GM23338 (cell line): ENCODE results near the gene ACAD11. TPM values are rescaled to one million over a fixed set of nuclear protein-coding genes. Genes with fewer than 3 reads are reported as not detected.

Experiments used
- ATAC-seq: fragments of 200-7000 bp; cut with Tn5 transposase; 3 replicates; pipeline ENCODE4 v1.9.1; 2020
- DNase-seq: peaks from one replicate; pipeline ENCODE4 v3.0.0-alpha.2; 2015; ENCODE audit warnings: low spot score
- H2AFZ ChIP-seq: fragments of 200-600 bp; sonication (generic); 2 replicates; pipeline ENCODE4 v1.8.0; 2016; ENCODE audit warnings: antibody characterized with exemption, mild to moderate bottlenecking, moderate library complexity
- H3F3A ChIP-seq: fragments of 200-600 bp; sonication (generic); replicated peaks from 2 replicates; pipeline ENCODE4 v1.8.0; 2017; ENCODE audit warnings: antibody characterized with exemption, mixed run types, low read depth
- H3K27ac ChIP-seq: fragments of 200-600 bp; sonication (generic); 2 replicates; pipeline ENCODE4 v1.6.1; 2016; ENCODE audit warnings: low read depth
- H3K27me3 ChIP-seq: fragments of 200-600 bp; sonication (generic); 2 replicates; pipeline ENCODE4 v1.8.0; 2016; ENCODE audit warnings: mild to moderate bottlenecking, mixed run types, moderate library complexity; ENCODE audit not compliant: insufficient read depth
- H3K36me3 ChIP-seq: fragments of 200-600 bp; sonication (generic); 2 replicates; pipeline ENCODE4 v1.8.0; 2016; ENCODE audit warnings: mild to moderate bottlenecking; ENCODE audit not compliant: insufficient read depth
- H3K4me1 ChIP-seq: fragments of 200-600 bp; sonication (generic); 2 replicates; pipeline ENCODE4 v1.8.0; 2016; ENCODE audit warnings: mild to moderate bottlenecking, moderate library complexity; ENCODE audit not compliant: insufficient read depth
- H3K4me2 ChIP-seq: fragments of 200-600 bp; sonication (generic); 2 replicates; pipeline ENCODE4 v1.7.1; 2017; ENCODE audit warnings: mixed run types
- H3K4me3 ChIP-seq: fragments of 200-600 bp; sonication (generic); 2 replicates; pipeline ENCODE4 v1.6.1; 2016; ENCODE audit warnings: mixed run types
- H3K79me2 ChIP-seq: fragments of 200-600 bp; sonication (generic); replicated peaks from 2 replicates; pipeline ENCODE4 v1.8.0; 2017; ENCODE audit warnings: mild to moderate bottlenecking; ENCODE audit not compliant: insufficient read depth
- H3K9me2 ChIP-seq: fragments of 200-600 bp; sonication (generic); 2 replicates; pipeline ENCODE4 v1.8.0; 2017; ENCODE audit not compliant: insufficient read depth
- H4K20me1 ChIP-seq: fragments of 200-600 bp; sonication (generic); replicated peaks from 2 replicates; pipeline ENCODE4 v1.8.0; 2017; ENCODE audit warnings: mild to moderate bottlenecking; ENCODE audit not compliant: insufficient read depth
- H3K27ac Mint-ChIP-seq: 2 replicates; pipeline ENCODE4 v1.8.0; 2020; ENCODE audit warnings: inconsistent platforms, mild to moderate bottlenecking, moderate library complexity, mixed read lengths
- H3K27me3 Mint-ChIP-seq: 3 replicates; pipeline ENCODE4 v1.8.0; 2022; ENCODE audit warnings: low read depth, mild to moderate bottlenecking, moderate library complexity, mixed read lengths, inconsistent platforms; ENCODE audit not compliant: insufficient read depth, poor library complexity
- H3K36me3 Mint-ChIP-seq: 3 replicates; pipeline ENCODE4 v1.8.0; 2021; ENCODE audit warnings: low read depth, mild to moderate bottlenecking, inconsistent platforms, moderate library complexity, mixed read lengths
- H3K4me1 Mint-ChIP-seq: 3 replicates; pipeline ENCODE4 v1.8.0; 2020; ENCODE audit warnings: mild to moderate bottlenecking, inconsistent platforms, mixed read lengths
- H3K4me3 Mint-ChIP-seq: 3 replicates; pipeline ENCODE4 v1.8.0; 2021; ENCODE audit warnings: moderate library complexity, mild to moderate bottlenecking, inconsistent platforms, mixed read lengths
- H3K9me3 Mint-ChIP-seq: 3 replicates; pipeline ENCODE4 v1.8.0; 2020; ENCODE audit warnings: moderate library complexity, mild to moderate bottlenecking, inconsistent platforms, mixed read lengths
- CREB1 ChIP-seq: fragments of 250-450 bp; sonication (Bioruptor Pico); IDR thresholded peaks from 2 replicates; pipeline ENCODE4 v1.5.0; 2020; ENCODE audit warnings: low read depth, mild to moderate bottlenecking, moderate library complexity
- EZH2 ChIP-seq: fragments of 200-600 bp; sonication (generic); IDR thresholded peaks from one replicate; pipeline ENCODE4 v1.8.0; 2017; ENCODE audit warnings: antibody characterized with exemption, mild to moderate bottlenecking, low read depth; ENCODE audit not compliant: unreplicated experiment
- EZH2phosphoT487 ChIP-seq: fragments of 200-600 bp; sonication (generic); IDR thresholded peaks from one replicate; pipeline ENCODE4 v1.8.1; 2018; ENCODE audit warnings: antibody characterized with exemption; ENCODE audit not compliant: unreplicated experiment
- JUNB ChIP-seq: IDR thresholded peaks from one replicate; pipeline ENCODE4 v1.6.1; 2016; ENCODE audit warnings: antibody characterized with exemption; ENCODE audit not compliant: unreplicated experiment
- NANOG ChIP-seq: IDR thresholded peaks from 2 replicates; pipeline ENCODE4 v1.6.1; 2016; ENCODE audit warnings: antibody characterized with exemption, borderline replicate concordance
- POLR2AphosphoS5 ChIP-seq: IDR thresholded peaks from 2 replicates; pipeline ENCODE4 v1.6.1; 2016; ENCODE audit warnings: antibody characterized with exemption, low read depth
- STAT1 ChIP-seq: IDR thresholded peaks from one replicate; pipeline ENCODE4 v1.6.1; 2016; ENCODE audit warnings: antibody characterized with exemption; ENCODE audit not compliant: unreplicated experiment
- ZNF114 ChIP-seq: fragments of 250-450 bp; sonication (Bioruptor Pico); IDR thresholded peaks from 2 replicates; pipeline ENCODE4 v1.5.0; 2020; ENCODE audit warnings: mild to moderate bottlenecking, moderate library complexity
- ZNF331 ChIP-seq: fragments of 250-450 bp; sonication (Bioruptor Pico); IDR thresholded peaks from 2 replicates; pipeline ENCODE4 v1.5.0; 2020; ENCODE audit warnings: low read depth, mild to moderate bottlenecking, moderate library complexity
- polyA plus RNA-seq: library from polyadenylated mRNA; unstranded; fragments of >200 nt; fragmentation: Nextera tagmentation; extraction: Ambion mirVana; gene quantifications from 2 replicates; pipeline ENCODE4 v1.2.1, GENCODE V29; 2016
- total RNA-seq: library from RNA; depleted of rRNA; stranded (reverse); fragments of >200 nt; shearing (Covaris generic); gene quantifications from 2 replicates; pipeline ENCODE4 v1.2.3, GENCODE V29; 2014
- TF ChIP-seq, protein P1 (sequence below): fragments of 250-450 bp; sonication (Bioruptor Pico); IDR thresholded peaks from 2 replicates; pipeline ENCODE4 v1.5.0; 2020; ENCODE audit warnings: mild to moderate bottlenecking, moderate library complexity
- TF ChIP-seq, protein P2 (sequence below), 2 experiments: fragments of 200-600 bp in 1 of 2; sonication (generic) in 1 of 2; conservative IDR thresholded peaks; 2 replicates each; pipeline versions ENCODE4 v1.5.1 to v1.6.1; 2016 to 2017; ENCODE audit warnings: antibody characterized with exemption in 2 of 2, low read depth in 2 of 2, mild to moderate bottlenecking in 2 of 2, moderate library complexity in 1 of 2
- TF ChIP-seq, protein P3 (sequence below): IDR thresholded peaks from 2 replicates; pipeline ENCODE4 v1.6.1; 2016; ENCODE audit warnings: antibody characterized with exemption
- TF ChIP-seq, protein P4 (sequence below): IDR thresholded peaks from one replicate; pipeline ENCODE4 v1.6.1; 2018; ENCODE audit warnings: antibody characterized with exemption; ENCODE audit not compliant: unreplicated experiment

ACAD11 gene
- total and polyA plus RNA-seq, 2 experiments from 2014 or later = 11.4 to 17.1 TPM

DNA sequence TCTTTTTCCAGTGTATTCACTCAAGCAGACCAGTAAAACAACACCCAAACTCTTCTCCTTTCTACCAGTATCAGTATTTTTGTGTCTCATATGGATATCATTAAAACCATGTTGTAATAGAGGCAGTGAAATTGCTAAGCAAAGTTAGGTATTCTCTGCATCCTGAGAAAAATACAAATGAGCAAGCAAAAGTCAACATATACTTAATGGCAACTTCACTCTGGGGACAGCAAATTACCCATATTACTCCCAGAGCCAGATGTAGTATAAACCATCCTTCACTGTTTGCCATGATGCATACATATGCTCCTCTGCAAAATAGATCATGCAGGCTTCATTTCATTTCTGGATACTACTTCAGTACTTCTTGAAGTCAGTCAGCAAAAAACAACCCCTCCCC is 22.6 kb upstream of the ACAD11 start:
- Mint-ChIP-seq H3K27me3 (no peaks in the 10 kb centered on the region), H3K4me3 (no peak overlapping the region), H3K27ac (no peak overlapping the region), H3K4me1 (no peaks in the 10 kb centered on the region), H3K36me3 (peaks cover 31% of the 10 kb centered on the region), H3K9me3 (no peaks in the 10 kb centered on the region)
- no peaks in the 10 kb centered on the region; the same call in 1 of the 2 replicates for H4K20me1 ChIP-seq
- no peak overlapping the region for H2AFZ ChIP-seq
- peaks cover 14% of the 10 kb centered on the region; the same call in 1 of the 2 replicates for H3K36me3 ChIP-seq
- no peaks in the 10 kb centered on the region for H3K4me1 ChIP-seq
- no peaks in the 10 kb centered on the region for H3K79me2 ChIP-seq
- no peak for DNase-seq
- no peaks in the 10 kb centered on the region for H3F3A ChIP-seq
- H3K27me3 ChIP-seq = no peaks in the 10 kb centered on the region
- TF ChIP-seq EZH2 = no peak
- TF ChIP-seq NANOG = no peak
- TF ChIP-seq ZNF114 (CRISPR knock-in tag) = no peak
- TF ChIP-seq, protein P1, sequence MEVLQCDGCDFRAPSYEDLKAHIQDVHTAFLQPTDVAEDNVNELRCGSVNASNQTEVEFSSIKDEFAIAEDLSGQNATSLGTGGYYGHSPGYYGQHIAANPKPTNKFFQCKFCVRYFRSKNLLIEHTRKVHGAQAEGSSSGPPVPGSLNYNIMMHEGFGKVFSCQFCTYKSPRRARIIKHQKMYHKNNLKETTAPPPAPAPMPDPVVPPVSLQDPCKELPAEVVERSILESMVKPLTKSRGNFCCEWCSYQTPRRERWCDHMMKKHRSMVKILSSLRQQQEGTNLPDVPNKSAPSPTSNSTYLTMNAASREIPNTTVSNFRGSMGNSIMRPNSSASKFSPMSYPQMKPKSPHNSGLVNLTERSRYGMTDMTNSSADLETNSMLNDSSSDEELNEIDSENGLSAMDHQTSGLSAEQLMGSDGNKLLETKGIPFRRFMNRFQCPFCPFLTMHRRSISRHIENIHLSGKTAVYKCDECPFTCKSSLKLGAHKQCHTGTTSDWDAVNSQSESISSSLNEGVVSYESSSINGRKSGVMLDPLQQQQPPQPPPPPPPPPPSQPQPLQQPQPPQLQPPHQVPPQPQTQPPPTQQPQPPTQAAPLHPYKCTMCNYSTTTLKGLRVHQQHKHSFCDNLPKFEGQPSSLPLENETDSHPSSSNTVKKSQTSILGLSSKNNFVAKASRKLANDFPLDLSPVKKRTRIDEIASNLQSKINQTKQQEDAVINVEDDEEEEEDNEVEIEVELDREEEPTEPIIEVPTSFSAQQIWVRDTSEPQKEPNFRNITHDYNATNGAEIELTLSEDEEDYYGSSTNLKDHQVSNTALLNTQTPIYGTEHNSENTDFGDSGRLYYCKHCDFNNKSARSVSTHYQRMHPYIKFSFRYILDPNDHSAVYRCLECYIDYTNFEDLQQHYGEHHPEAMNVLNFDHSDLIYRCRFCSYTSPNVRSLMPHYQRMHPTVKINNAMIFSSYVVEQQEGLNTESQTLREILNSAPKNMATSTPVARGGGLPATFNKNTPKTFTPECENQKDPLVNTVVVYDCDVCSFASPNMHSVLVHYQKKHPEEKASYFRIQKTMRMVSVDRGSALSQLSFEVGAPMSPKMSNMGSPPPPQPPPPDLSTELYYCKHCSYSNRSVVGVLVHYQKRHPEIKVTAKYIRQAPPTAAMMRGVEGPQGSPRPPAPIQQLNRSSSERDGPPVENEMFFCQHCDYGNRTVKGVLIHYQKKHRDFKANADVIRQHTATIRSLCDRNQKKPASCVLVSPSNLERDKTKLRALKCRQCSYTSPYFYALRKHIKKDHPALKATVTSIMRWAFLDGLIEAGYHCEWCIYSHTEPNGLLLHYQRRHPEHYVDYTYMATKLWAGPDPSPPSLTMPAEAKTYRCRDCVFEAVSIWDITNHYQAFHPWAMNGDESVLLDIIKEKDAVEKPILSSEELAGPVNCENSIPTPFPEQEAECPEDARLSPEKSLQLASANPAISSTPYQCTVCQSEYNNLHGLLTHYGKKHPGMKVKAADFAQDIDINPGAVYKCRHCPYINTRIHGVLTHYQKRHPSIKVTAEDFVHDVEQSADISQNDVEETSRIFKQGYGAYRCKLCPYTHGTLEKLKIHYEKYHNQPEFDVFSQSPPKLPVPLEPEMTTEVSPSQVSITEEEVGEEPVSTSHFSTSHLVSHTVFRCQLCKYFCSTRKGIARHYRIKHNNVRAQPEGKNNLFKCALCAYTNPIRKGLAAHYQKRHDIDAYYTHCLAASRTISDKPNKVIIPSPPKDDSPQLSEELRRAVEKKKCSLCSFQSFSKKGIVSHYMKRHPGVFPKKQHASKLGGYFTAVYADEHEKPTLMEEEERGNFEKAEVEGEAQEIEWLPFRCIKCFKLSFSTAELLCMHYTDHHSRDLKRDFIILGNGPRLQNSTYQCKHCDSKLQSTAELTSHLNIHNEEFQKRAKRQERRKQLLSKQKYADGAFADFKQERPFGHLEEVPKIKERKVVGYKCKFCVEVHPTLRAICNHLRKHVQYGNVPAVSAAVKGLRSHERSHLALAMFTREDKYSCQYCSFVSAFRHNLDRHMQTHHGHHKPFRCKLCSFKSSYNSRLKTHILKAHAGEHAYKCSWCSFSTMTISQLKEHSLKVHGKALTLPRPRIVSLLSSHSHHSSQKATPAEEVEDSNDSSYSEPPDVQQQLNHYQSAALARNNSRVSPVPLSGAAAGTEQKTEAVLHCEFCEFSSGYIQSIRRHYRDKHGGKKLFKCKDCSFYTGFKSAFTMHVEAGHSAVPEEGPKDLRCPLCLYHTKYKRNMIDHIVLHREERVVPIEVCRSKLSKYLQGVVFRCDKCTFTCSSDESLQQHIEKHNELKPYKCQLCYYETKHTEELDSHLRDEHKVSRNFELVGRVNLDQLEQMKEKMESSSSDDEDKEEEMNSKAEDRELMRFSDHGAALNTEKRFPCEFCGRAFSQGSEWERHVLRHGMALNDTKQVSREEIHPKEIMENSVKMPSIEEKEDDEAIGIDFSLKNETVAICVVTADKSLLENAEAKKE (CRISPR knock-in tag) = no peak
- TF ChIP-seq, protein P2, sequence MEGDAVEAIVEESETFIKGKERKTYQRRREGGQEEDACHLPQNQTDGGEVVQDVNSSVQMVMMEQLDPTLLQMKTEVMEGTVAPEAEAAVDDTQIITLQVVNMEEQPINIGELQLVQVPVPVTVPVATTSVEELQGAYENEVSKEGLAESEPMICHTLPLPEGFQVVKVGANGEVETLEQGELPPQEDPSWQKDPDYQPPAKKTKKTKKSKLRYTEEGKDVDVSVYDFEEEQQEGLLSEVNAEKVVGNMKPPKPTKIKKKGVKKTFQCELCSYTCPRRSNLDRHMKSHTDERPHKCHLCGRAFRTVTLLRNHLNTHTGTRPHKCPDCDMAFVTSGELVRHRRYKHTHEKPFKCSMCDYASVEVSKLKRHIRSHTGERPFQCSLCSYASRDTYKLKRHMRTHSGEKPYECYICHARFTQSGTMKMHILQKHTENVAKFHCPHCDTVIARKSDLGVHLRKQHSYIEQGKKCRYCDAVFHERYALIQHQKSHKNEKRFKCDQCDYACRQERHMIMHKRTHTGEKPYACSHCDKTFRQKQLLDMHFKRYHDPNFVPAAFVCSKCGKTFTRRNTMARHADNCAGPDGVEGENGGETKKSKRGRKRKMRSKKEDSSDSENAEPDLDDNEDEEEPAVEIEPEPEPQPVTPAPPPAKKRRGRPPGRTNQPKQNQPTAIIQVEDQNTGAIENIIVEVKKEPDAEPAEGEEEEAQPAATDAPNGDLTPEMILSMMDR (conservative IDR thresholded peaks at IDR 0.05; ENCODE audit: low read depth in 2 of 2) = no peak
- no peak for TF ChIP-seq JUNB
- TF ChIP-seq, protein P3, sequence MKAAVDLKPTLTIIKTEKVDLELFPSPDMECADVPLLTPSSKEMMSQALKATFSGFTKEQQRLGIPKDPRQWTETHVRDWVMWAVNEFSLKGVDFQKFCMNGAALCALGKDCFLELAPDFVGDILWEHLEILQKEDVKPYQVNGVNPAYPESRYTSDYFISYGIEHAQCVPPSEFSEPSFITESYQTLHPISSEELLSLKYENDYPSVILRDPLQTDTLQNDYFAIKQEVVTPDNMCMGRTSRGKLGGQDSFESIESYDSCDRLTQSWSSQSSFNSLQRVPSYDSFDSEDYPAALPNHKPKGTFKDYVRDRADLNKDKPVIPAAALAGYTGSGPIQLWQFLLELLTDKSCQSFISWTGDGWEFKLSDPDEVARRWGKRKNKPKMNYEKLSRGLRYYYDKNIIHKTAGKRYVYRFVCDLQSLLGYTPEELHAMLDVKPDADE = no peak
- no peak for TF ChIP-seq STAT1
- no peak for TF ChIP-seq CREB1 (CRISPR knock-in tag)
- TF ChIP-seq, protein P4, sequence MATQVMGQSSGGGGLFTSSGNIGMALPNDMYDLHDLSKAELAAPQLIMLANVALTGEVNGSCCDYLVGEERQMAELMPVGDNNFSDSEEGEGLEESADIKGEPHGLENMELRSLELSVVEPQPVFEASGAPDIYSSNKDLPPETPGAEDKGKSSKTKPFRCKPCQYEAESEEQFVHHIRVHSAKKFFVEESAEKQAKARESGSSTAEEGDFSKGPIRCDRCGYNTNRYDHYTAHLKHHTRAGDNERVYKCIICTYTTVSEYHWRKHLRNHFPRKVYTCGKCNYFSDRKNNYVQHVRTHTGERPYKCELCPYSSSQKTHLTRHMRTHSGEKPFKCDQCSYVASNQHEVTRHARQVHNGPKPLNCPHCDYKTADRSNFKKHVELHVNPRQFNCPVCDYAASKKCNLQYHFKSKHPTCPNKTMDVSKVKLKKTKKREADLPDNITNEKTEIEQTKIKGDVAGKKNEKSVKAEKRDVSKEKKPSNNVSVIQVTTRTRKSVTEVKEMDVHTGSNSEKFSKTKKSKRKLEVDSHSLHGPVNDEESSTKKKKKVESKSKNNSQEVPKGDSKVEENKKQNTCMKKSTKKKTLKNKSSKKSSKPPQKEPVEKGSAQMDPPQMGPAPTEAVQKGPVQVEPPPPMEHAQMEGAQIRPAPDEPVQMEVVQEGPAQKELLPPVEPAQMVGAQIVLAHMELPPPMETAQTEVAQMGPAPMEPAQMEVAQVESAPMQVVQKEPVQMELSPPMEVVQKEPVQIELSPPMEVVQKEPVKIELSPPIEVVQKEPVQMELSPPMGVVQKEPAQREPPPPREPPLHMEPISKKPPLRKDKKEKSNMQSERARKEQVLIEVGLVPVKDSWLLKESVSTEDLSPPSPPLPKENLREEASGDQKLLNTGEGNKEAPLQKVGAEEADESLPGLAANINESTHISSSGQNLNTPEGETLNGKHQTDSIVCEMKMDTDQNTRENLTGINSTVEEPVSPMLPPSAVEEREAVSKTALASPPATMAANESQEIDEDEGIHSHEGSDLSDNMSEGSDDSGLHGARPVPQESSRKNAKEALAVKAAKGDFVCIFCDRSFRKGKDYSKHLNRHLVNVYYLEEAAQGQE = no peak
- no peak for TF ChIP-seq EZH2phosphoT487
- TF ChIP-seq ZNF331 (CRISPR knock-in tag) = no peak
- no peak for TF ChIP-seq POLR2AphosphoS5
- no peaks in the 10 kb centered on the region for H3K9me2 ChIP-seq
- no peak overlapping the region for H3K27ac ChIP-seq
- no peak for ATAC-seq
- no peak overlapping the region for H3K4me2 ChIP-seq
- H3K4me3 ChIP-seq = no peak overlapping the region
